GM10266 (cell line): ENCODE results near the gene USP25.

Experiments
- DNase-seq: peaks from one replicate; pipeline ENCODE4 v3.0.0; 2012; ENCODE audit errors: extremely low spot score
- TF ChIP-seq, protein P1 (sequence below): IDR thresholded peaks from 2 replicates; pipeline ENCODE4 v1.5.1; 2012; ENCODE audit warnings: mild to moderate bottlenecking, low read depth; ENCODE audit not compliant: control insufficient read depth, insufficient read depth; ENCODE audit errors: missing control alignments

The USP25 gene

DNA sequence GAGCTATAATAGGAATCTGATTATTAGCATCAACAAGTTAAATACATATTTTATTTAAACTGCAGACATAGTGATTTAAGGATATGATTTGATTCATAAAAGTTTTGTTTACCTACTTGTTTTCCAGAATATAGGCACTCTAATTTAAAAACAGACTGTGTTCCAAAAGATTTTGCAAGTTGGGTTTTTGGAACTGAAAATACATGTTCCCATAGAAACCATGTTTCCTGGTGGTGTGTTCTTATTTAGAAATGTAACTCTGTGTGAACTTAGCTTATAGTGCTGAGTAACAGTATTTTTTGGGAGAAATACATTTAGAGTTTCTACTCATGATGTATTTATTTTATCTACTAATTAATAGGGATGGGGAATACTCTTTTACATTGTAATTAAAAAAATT lies 21.8 kb downstream of the USP25 start:
- DNase-seq, result no peak
- TF ChIP-seq, protein P1, sequence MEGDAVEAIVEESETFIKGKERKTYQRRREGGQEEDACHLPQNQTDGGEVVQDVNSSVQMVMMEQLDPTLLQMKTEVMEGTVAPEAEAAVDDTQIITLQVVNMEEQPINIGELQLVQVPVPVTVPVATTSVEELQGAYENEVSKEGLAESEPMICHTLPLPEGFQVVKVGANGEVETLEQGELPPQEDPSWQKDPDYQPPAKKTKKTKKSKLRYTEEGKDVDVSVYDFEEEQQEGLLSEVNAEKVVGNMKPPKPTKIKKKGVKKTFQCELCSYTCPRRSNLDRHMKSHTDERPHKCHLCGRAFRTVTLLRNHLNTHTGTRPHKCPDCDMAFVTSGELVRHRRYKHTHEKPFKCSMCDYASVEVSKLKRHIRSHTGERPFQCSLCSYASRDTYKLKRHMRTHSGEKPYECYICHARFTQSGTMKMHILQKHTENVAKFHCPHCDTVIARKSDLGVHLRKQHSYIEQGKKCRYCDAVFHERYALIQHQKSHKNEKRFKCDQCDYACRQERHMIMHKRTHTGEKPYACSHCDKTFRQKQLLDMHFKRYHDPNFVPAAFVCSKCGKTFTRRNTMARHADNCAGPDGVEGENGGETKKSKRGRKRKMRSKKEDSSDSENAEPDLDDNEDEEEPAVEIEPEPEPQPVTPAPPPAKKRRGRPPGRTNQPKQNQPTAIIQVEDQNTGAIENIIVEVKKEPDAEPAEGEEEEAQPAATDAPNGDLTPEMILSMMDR, result no peak

DNA sequence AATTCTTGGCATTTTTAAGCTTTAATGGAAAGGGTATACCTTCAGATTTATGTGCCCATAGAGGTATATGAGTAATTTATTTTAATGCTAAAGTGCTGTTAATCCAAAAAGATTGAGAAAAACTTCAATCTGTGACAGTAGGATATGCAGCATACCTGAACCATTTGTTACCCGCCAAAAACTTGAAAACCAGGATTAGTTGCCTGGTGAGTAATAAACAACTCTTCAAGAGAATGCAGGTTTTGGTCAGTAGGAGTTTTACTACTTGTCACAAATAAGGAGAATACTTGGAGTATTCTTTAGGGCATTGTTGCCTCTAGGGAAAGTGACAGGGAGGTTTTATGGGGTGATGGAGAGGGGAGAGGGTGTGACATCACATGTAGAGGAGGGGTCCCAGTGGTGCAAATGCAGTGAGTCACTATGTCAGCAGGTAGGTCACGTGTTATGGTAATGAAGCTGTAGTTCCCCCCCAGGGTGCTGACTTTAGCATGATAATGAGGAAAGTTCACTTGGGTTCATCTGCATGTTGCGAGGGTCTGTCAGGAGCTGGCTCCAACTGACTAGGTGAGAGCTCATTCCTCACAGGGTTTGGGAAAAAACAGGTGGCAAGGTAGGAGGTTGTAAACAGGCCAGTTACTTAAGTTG lies 23.1 kb downstream of the USP25 start:
- TF ChIP-seq, protein P1, result no peak
- no peak for DNase-seq

DNA sequence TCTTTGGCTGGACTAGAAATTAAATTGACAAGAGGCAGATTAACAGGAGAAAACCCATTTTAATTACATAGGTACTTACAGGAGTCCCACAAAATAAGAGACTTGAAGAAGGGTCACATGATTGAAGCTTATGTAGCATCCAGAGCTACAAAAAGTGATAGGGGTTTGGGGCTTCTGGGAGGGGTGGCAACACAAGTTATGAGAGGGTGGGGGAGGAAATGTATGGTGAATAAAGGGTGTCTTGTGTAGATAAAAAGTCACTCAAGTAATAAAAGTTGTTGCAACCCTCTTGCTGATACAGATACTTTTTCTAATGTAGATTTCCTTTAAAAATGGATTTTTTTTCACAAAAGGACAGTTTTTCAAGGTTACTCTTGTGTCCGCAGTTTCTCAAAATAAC lies 24.0 kb downstream of the USP25 start:
- DNase-seq, result no peak
- TF ChIP-seq, protein P1, result no peak

DNA sequence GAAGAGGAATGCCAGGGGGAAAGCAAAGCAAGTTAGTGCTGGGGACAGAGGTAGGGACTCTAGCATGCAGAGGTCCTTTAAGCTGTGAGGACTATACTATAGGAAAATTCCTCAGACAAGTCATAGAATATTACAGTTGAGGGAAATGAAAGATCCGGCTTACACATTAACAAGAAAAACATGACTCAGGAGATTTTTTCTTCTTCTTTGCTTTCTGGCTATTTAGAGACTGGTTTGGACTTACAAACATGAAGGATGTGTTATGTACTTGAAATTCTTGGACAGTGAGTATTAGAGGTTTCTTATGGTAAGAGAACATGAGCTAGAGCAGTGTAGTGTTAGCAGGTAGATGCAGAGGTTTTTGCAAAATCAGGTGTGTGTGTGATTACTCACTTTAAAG lies 24.9 kb downstream of the USP25 start:
- TF ChIP-seq, protein P1, result no peak
- no peak for DNase-seq

DNA sequence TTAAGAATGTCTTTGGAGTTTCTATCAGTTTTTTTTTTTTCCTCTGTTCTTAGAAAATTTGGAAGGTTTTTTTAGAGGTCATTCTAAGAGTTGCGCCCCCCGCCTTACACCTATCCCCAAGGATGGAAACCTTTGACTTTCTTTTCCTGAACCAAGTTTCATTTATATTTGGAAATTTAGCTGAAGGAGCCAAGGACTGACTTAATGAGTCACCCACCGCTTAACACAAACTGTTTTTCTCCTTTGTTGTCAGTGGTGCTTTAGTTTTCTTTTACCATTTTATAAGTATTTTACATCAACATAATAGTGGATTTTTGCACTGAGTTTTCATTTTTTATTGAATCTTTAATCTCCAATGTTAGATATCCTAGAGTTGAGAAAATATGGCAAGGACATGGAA lies 25.3 kb downstream of the USP25 start:
- no peak for DNase-seq
- TF ChIP-seq, protein P1, result no peak

DNA sequence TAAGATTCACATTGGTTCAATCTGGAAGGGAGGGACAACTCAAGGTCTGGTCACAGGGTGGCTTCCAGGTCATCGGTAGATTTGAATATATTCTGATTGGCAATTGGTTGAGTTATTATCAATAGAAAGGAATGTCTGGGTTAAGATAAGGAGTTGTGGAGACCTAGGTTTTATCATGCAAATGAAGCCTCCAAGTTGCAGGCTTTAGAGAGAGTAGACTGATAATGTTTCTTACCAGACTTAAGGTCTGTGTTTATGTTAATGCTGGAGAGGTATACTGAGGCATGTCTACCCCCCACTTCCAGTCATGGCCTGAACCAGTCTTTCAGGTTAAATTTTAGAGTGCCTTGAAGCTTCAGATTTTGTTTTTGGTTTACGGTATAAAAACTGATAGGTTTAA lies 29.7 kb downstream of the USP25 start:
- DNase-seq, result no peak
- TF ChIP-seq, protein P1, result no peak

DNA sequence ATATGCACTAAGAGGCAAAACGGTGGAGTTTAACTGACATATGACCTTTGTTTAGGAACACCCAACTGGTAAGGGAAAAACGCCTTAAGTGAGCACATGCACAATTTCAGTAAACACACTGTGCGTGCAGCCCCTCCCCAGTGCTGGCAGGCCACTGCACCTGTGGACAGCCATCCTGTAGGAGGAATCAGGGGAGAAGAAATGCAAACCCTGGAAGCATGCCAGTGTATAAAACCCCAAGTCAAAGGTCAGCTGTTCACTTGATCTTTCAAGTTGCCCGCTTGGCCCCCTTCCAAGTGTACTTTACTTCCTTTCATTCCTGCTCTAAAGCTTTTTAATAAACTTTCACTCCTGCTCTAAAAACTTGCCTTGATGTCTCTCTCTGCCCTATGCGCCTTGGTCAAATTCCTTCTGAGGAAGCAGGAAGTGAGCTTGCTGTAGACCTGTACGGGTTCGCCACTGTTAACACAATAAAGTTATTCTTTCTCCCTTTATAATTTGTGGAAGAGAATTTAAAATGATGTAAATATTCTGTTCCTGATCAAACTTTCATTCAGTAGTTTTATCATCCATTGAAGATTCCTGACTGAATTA lies 31.8 kb downstream of the USP25 start:
- TF ChIP-seq, protein P1, result no peak
- DNase-seq, result no peak
